Measurements from ENCODE around the gene IGF2BP3.

IGF2BP3 gene

GRCh38 chr7:23295401-23295697 is 174.9 kb downstream of the IGF2BP3 start:
- no peak for DNase-seq (ENCODE audit: low spot score)

- no peak for DNase-seq (ENCODE audit: low spot score)
These were observed 175.5 kb downstream of the IGF2BP3 start for GRCh38 chr7:23294549-23295400.

- no peak for DNase-seq (ENCODE audit: low spot score)
These were observed 176.7 kb downstream of the IGF2BP3 start for GRCh38 chr7:23293500-23294073.

GRCh38 chr7:23292623-23293022 is 177.7 kb downstream of the IGF2BP3 start:
- DNase-seq (ENCODE audit: low spot score), result no peak

- no peak for DNase-seq (ENCODE audit: low spot score)
These were observed 178.2 kb downstream of the IGF2BP3 start for GRCh38 chr7:23291957-23292560.

GRCh38 chr7:23290993-23291392 is 179.3 kb downstream of the IGF2BP3 start:
- DNase-seq (ENCODE audit: low spot score), result no peak

GRCh38 chr7:23287612-23288011 is 182.7 kb downstream of the IGF2BP3 start:
- DNase-seq (ENCODE audit: low spot score), result no peak

- no peak for DNase-seq (ENCODE audit: low spot score)
These were observed 184.3 kb downstream of the IGF2BP3 start for GRCh38 chr7:23285657-23286646.

GRCh38 chr7:23284871-23285270 is 185.4 kb downstream of the IGF2BP3 start:
- no peak for DNase-seq (ENCODE audit: low spot score)

GRCh38 chr7:23283086-23283485 is 187.2 kb downstream of the IGF2BP3 start:
- no peak for DNase-seq (ENCODE audit: low spot score)

- DNase-seq (ENCODE audit: low spot score), result no peak
These were observed 190.3 kb downstream of the IGF2BP3 start for GRCh38 chr7:23279819-23280525.

GRCh38 chr7:23277359-23277989 is 192.8 kb downstream of the IGF2BP3 start:
- peak; percentile 72 for DNase-seq (ENCODE audit: low spot score)

GRCh38 chr7:23276947-23277346 is 193.3 kb downstream of the IGF2BP3 start:
- DNase-seq (ENCODE audit: low spot score), result no peak

- DNase-seq (ENCODE audit: low spot score), result no peak
These were observed 193.9 kb downstream of the IGF2BP3 start for GRCh38 chr7:23276376-23276775.

GRCh38 chr7:23275912-23276311 is 194.4 kb downstream of the IGF2BP3 start:
- DNase-seq (ENCODE audit: low spot score), result no peak

- peak; percentile 88 for DNase-seq (ENCODE audit: low spot score)
These were observed 197.1 kb downstream of the IGF2BP3 start for GRCh38 chr7:23273141-23273599.

- DNase-seq (ENCODE audit: low spot score), result no peak
These were observed 198.0 kb downstream of the IGF2BP3 start for GRCh38 chr7:23272275-23272674.

- no peak for DNase-seq (ENCODE audit: low spot score)
These were observed 201.5 kb downstream of the IGF2BP3 start for GRCh38 chr7:23268746-23269145.

GRCh38 chr7:23268167-23268566 is 202.1 kb downstream of the IGF2BP3 start:
- DNase-seq (ENCODE audit: low spot score), result no peak

GRCh38 chr7:23267357-23267756 is 202.9 kb downstream of the IGF2BP3 start:
- no peak for DNase-seq (ENCODE audit: low spot score)

GRCh38 chr7:23266918-23267317 is 203.4 kb downstream of the IGF2BP3 start:
- DNase-seq (ENCODE audit: low spot score), result no peak
